Karpas-422 (cell line): ENCODE measurements around the gene METTL1. TPM values are rescaled to one million over a fixed set of nuclear protein-coding genes. Genes with fewer than 3 reads are reported as not detected.

Source experiments
- DNase-seq: peaks from one replicate; pipeline ENCODE4 v3.0.0-alpha.2; 2015
- H2AFZ ChIP-seq: fragments of 200-600 bp; sonication (generic); 2 replicates; pipeline ENCODE4 v1.6.1; 2014; ENCODE audit warnings: antibody characterized with exemption, low read length, mixed read lengths
- H3K27ac ChIP-seq: fragments of 200-600 bp; sonication (generic); 2 replicates; pipeline ENCODE4 v1.5.1; 2014; ENCODE audit warnings: mild to moderate bottlenecking, low read length, moderate library complexity
- H3K27me3 ChIP-seq: fragments of 200-600 bp; sonication (generic); 2 replicates; pipeline ENCODE4 v1.6.1; 2014; ENCODE audit warnings: low read length, mixed read lengths
- H3K36me3 ChIP-seq: fragments of 200-600 bp; sonication (generic); 2 replicates; pipeline ENCODE4 v1.6.1; 2014; ENCODE audit warnings: low read length, mixed read lengths; ENCODE audit not compliant: insufficient read depth
- H3K4me1 ChIP-seq: fragments of 200-600 bp; sonication (generic); 2 replicates; pipeline ENCODE4 v1.6.1; 2014; ENCODE audit warnings: mild to moderate bottlenecking, low read length, mixed read lengths
- H3K4me2 ChIP-seq: fragments of 200-600 bp; sonication (generic); 2 replicates; pipeline ENCODE4 v1.6.1; 2014; ENCODE audit warnings: low read length, low read depth, mild to moderate bottlenecking; ENCODE audit not compliant: poor library complexity, severe bottlenecking
- H3K4me3 ChIP-seq: fragments of 200-600 bp; sonication (generic); 2 replicates; pipeline ENCODE4 v1.5.1; 2014; ENCODE audit warnings: mild to moderate bottlenecking, antibody characterized with exemption, low read length, mixed read lengths
- H3K79me2 ChIP-seq: fragments of 200-600 bp; sonication (generic); 2 replicates; pipeline ENCODE4 v1.6.1; 2014; ENCODE audit warnings: mild to moderate bottlenecking, low read length, mixed read lengths
- H3K9ac ChIP-seq: fragments of 200-600 bp; sonication (generic); 2 replicates; pipeline ENCODE4 v1.6.0; 2014; ENCODE audit warnings: low read length
- H3K9me2 ChIP-seq: fragments of 200-600 bp; sonication (generic), shearing (Covaris generic); replicated peaks from 2 replicates; pipeline ENCODE4 v1.6.0; 2014; ENCODE audit warnings: mild to moderate bottlenecking, low read length, moderate library complexity; ENCODE audit not compliant: insufficient read depth
- H3K9me3 ChIP-seq: fragments of 300-700, 200-600 bp; sonication (generic); 2 replicates; pipeline ENCODE4 v1.6.1; 2014; ENCODE audit warnings: low read length, mixed read lengths
- H4K20me1 ChIP-seq: fragments of 200-600 bp; sonication (generic); 2 replicates; pipeline ENCODE4 v1.6.1; 2014; ENCODE audit warnings: mild to moderate bottlenecking, antibody characterized with exemption, low read length, low read depth; ENCODE audit not compliant: insufficient read depth
- total RNA-seq: library from RNA; depleted of rRNA; stranded (reverse); fragments of >200 nt; shearing (Covaris generic); gene quantifications from 2 replicates; pipeline ENCODE4 v1.2.3, GENCODE V29; 2014; ENCODE audit warnings: low replicate concordance

Gene METTL1
- total RNA-seq, 1 experiment from 2014 or later, result 17.4 TPM

- H4K20me1 ChIP-seq, result peaks cover 10% of the 10 kb centered on the region
- DNase-seq, result no peak
- 0 out of 2 replicates have a peak overlapping the region, but pooled peaks have one; percentile 0 for H3K4me3 ChIP-seq
- H3K79me2 ChIP-seq, result peaks cover 4% of the 10 kb centered on the region
- no peaks in the 10 kb centered on the region for H3K9me2 ChIP-seq
- peaks cover 9% of the 10 kb centered on the region; the same call in 1 of the 2 replicates for H3K36me3 ChIP-seq
- no peak overlapping the region for H2AFZ ChIP-seq
- H3K27me3 ChIP-seq, result no peaks in the 10 kb centered on the region
- no peak overlapping the region for H3K9ac ChIP-seq
- H3K4me1 ChIP-seq, result peaks cover 4% of the 10 kb centered on the region; the same call in 1 of the 2 replicates
- no peak overlapping the region for H3K4me2 ChIP-seq
- no peaks in the 10 kb centered on the region for H3K9me3 ChIP-seq
- no peak overlapping the region for H3K27ac ChIP-seq
Measured at GRCh38 chr12:57764662-57765002, 7.3 kb downstream of the METTL1 start.

- H3K79me2 ChIP-seq, result peaks cover 7% of the 10 kb centered on the region
- no peaks in the 10 kb centered on the region for H3K9me2 ChIP-seq
- H4K20me1 ChIP-seq, result peaks cover 11% of the 10 kb centered on the region
- no peaks in the 10 kb centered on the region for H3K9me3 ChIP-seq
- H3K4me1 ChIP-seq, result peaks cover 4% of the 10 kb centered on the region; the same call in 1 of the 2 replicates
- no peak overlapping the region for H3K4me2 ChIP-seq
- H3K4me3 ChIP-seq, result no peak overlapping the region
- H3K27me3 ChIP-seq, result no peaks in the 10 kb centered on the region
- no peak overlapping the region for H3K27ac ChIP-seq
- peaks cover 10% of the 10 kb centered on the region; the same call in 1 of the 2 replicates for H3K36me3 ChIP-seq
- no peak overlapping the region for H2AFZ ChIP-seq
- H3K9ac ChIP-seq, result no peak overlapping the region
- no peak for DNase-seq
Measured at GRCh38 chr12:57763881-57764661, 7.8 kb downstream of the METTL1 start.

- Histone ChIP-seq H3K9ac (no peak overlapping the region), H4K20me1 (peaks cover 11% of the 10 kb centered on the region), H3K4me1 (peaks cover 4% of the 10 kb centered on the region; the same call in 1 of the 2 replicates), H2AFZ (no peak overlapping the region), H3K36me3 (peaks cover 25% of the 10 kb centered on the region), H3K27me3 (no peaks in the 10 kb centered on the region), H3K9me3 (no peaks in the 10 kb centered on the region), H3K79me2 (peaks cover 13% of the 10 kb centered on the region), H3K4me2 (no peak overlapping the region), H3K4me3 (no peak overlapping the region), H3K27ac (no peak overlapping the region), H3K9me2 (no peaks in the 10 kb centered on the region)
- DNase-seq, result no peak
Measured at GRCh38 chr12:57762463-57762862, 9.4 kb downstream of the METTL1 start.

- H4K20me1 ChIP-seq, result peaks cover 11% of the 10 kb centered on the region
- H3K27ac ChIP-seq, result no peak overlapping the region
- H3K9me2 ChIP-seq, result no peaks in the 10 kb centered on the region
- H3K4me1 ChIP-seq, result peaks cover 11% of the 10 kb centered on the region
- no peak for DNase-seq
- no peaks in the 10 kb centered on the region for H3K9me3 ChIP-seq
- no peaks in the 10 kb centered on the region for H3K27me3 ChIP-seq
- H3K4me2 ChIP-seq, result no peak overlapping the region
- peaks cover 21% of the 10 kb centered on the region for H3K79me2 ChIP-seq
- no peak overlapping the region for H2AFZ ChIP-seq
- H3K9ac ChIP-seq, result no peak overlapping the region
- no peak overlapping the region for H3K4me3 ChIP-seq
- peaks cover 25% of the 10 kb centered on the region for H3K36me3 ChIP-seq
Measured at GRCh38 chr12:57761391-57761998, 10.4 kb downstream of the METTL1 start.

GRCh38 chr12:57760347-57760982, 11.4 kb downstream of the METTL1 start:
- Histone ChIP-seq H3K36me3 (peaks cover 25% of the 10 kb centered on the region), H3K27ac (no peak overlapping the region), H3K4me3 (no peak overlapping the region), H3K27me3 (no peaks in the 10 kb centered on the region), H3K79me2 (peaks cover 30% of the 10 kb centered on the region), H2AFZ (no peak overlapping the region), H4K20me1 (peaks cover 11% of the 10 kb centered on the region), H3K9me3 (no peaks in the 10 kb centered on the region), H3K9ac (no peak overlapping the region), H3K4me2 (no peak overlapping the region), H3K9me2 (no peaks in the 10 kb centered on the region), H3K4me1 (peaks cover 15% of the 10 kb centered on the region)
- no peak for DNase-seq

- Histone ChIP-seq H3K36me3 (peaks cover 25% of the 10 kb centered on the region), H3K9me2 (no peaks in the 10 kb centered on the region), H3K9me3 (no peaks in the 10 kb centered on the region), H3K27ac (no peak overlapping the region), H3K4me2 (no peak overlapping the region), H3K9ac (no peak overlapping the region), H3K4me3 (no peak overlapping the region), H3K27me3 (no peaks in the 10 kb centered on the region), H2AFZ (no peak overlapping the region), H3K79me2 (peaks cover 30% of the 10 kb centered on the region), H4K20me1 (peaks cover 11% of the 10 kb centered on the region), H3K4me1 (peaks cover 13% of the 10 kb centered on the region)
- DNase-seq, result peak; percentile 78
Measured at GRCh38 chr12:57759360-57759980, 12.4 kb downstream of the METTL1 start.

- no peaks in the 10 kb centered on the region for H3K27me3 ChIP-seq
- peaks cover 30% of the 10 kb centered on the region for H3K79me2 ChIP-seq
- peaks cover 20% of the 10 kb centered on the region for H3K4me1 ChIP-seq
- H3K9me3 ChIP-seq, result no peaks in the 10 kb centered on the region
- peaks cover 11% of the 10 kb centered on the region for H4K20me1 ChIP-seq
- H3K9me2 ChIP-seq, result no peaks in the 10 kb centered on the region
- no peak for DNase-seq
- no peak overlapping the region for H3K4me3 ChIP-seq
- no peak overlapping the region for H3K4me2 ChIP-seq
- peaks cover 25% of the 10 kb centered on the region for H3K36me3 ChIP-seq
- H3K9ac ChIP-seq, result no peak overlapping the region
- no peak overlapping the region for H3K27ac ChIP-seq
- no peak overlapping the region for H2AFZ ChIP-seq
Measured at GRCh38 chr12:57758552-57759359, 13.1 kb downstream of the METTL1 start.
